Medulla oblongata (tissue), 1 donor: ENCODE data around the gene TBRG1.

Experiments used
- DNase-seq: peaks from one replicate; pipeline ENCODE4 v3.0.0-alpha.2; 2015; ENCODE audit errors: extremely low spot score

The TBRG1 gene

DNA sequence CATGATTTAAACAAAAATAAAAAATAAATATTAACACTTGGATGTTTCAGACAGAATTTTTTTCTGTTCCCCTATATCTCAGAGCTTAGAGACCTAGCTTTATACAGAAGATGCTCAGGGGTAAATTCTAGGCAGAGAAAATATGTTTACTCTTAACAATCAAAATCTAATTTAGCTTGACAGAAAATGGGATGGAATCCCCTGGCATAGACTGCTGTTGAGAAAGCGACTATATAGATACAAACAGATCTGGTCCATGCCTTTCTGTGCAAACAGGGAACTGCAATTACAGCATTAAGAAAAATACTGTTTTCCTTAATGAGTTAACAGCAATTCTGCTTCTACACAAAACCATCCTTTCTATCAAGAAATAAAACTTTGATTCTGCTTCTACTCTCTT, 36.3 kb downstream of the TBRG1 start:
- no peak for DNase-seq

GRCh38 chr11:124661553-124661952, 38.9 kb downstream of the TBRG1 start:
- DNase-seq = no peak

- DNase-seq = no peak
These were observed 39.4 kb downstream of the TBRG1 start for GRCh38 chr11:124662106-124662505.

DNA sequence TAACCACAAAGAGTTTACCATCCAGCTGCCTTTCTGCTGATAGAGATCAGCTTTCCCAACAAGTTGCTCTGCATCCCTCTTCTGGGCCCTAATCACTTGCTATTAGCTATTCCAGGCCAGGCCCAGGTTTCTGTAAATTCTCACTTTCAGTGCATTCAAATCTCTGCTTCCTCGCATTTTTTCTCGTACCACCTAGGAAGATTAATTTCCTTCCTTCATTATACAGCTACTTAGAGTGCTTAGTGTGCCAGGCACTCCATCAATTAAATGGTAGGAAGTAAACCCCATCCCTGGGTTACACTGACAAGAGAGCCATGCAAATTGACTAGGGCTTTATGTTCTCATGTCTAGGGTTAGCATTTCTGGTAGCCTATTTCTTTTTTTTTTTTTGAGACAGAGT, 41.2 kb downstream of the TBRG1 start:
- DNase-seq = no peak

DNA sequence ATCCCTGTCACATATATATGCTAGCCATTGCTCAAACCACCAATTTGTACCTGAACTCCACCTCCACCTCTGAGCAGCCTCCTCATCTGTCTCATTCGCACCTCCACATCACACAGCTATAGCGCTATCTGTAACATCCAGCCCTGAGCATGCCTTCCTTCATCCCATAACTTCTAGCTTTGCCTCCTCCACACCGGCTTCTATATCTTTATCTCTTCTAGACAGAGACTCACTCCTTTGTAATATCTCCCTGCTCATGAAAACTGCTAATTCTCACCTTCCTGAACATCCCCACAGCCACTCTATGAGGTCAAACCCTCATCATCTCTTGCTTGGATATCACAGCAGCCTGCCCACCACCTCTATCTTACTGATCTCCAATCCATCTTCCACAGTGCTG, 44.9 kb downstream of the TBRG1 start:
- no peak for DNase-seq

DNA sequence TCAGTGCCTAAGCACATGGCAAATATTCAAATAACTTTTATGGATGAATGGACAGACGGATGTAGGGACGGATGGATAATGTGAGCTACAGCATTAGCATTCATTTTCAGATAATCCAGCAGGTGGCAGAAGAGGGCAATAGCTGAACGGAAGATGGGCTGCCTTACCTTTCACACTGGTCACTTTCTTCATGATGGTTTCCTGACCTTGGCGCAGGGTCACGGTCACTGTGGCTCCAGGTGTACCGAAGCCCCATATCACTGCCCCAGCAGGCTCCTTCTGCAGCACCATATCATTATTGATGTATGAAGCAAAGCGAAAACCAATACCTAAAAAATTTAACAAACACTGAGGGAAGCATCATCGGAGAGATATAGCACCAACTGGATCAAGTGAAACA, 46.5 kb downstream of the TBRG1 start:
- peak; percentile 67 for DNase-seq

GRCh38 chr11:124670732-124671131, 48.1 kb downstream of the TBRG1 start:
- no peak for DNase-seq

DNA sequence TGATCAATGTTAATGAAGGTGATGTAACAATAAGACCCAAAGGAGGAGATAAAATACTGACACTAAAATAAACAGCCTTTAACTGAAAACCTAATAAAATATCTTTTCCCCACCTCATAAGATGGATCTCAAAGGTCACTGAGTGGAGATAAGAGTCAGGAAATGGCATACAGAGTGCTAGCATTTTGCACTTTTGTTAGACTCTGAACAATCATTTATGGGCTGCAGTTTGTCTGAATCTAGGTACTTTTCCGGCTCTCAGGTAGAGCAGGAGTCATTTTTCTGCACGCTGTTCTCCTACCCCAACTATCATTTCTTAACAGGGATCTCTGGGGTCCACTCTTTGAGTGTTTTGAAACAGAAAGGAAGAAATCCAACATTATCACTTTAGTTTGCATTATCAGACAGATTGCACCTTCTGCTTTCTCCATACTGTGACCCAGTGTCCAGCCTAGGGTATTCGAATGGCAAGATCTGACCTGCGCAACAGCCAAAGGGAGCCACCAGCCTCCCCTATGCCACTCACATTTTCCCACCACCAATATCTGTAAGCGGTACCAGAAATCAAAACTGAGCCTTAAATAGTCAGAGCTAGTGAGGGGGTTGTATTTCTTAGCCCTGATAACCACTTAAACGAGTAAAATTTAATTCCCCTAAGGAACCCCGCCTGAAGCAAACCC, 50.0 kb downstream of the TBRG1 start:
- no peak for DNase-seq

GRCh38 chr11:124673333-124674167, 50.9 kb downstream of the TBRG1 start, which contains the start of the genes SIAE and SPA17:
Gene SIAE (minus strand): TSS chr11:124673739. CDS start chr11:124673708, 31 bp downstream.
Gene SPA17 (plus strand): TSS chr11:124673904. CDS start chr11:124675265, 1,361 bp downstream.
- DNase-seq = peak; percentile 87

DNA sequence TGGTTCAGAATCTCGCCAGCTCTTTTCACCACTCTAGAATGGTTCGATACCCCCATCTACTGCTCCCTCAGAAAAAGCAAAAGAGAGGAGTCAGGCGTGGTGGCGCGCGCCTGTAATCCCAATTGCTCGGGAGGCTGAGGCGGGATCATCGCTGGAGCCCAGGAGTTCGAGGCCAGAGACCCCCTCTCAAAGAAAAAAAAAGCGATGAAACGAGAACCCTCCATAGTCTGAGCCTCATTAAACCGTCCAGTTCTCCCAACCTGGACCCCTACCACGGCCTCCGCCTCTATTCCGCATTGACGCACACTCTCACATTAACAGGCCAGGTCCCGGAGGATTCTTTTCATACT, 51.5 kb downstream of the TBRG1 start:
- DNase-seq = no peak

- no peak for DNase-seq
These were observed 51.9 kb downstream of the TBRG1 start for GRCh38 chr11:124674571-124674970.

DNA sequence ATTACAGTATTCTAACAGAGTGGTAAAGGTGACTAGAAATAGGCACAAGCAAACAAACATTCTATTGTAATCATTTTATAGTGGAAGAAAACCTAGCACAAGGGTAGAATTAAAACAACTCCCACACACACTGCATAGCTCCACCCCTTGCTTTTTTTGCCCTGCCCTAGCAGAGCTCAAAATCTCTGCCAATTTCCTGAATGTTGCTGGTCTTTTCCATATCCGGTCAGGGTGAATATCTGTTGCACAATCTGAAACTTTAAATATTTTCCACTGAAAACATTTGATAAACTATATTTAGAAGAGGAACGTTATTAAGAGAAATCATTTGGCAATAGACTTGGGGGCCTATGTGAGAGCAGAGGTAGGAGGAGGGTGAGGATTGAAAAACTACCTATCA, 53.7 kb downstream of the TBRG1 start:
- no peak for DNase-seq

DNA sequence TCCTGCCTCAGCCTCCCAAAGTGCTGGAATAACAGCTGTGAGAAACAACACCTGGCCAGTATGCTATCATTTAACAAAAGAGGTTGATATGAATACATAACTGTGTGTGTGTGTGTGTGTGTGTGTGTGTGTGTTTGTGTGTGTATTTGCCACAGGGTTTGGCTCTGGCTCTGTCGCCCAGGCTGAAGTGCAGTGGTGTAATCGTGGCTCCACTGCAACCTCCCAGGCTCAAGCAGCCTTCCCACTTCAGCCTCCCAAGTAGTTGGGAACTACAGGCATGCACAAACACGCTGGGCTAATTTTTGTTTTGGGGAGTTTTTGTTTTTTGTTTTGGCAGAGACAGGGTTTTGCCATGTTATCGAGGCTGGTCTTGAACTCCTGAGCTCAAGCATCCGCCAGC, 55.8 kb downstream of the TBRG1 start:
- DNase-seq = no peak

DNA sequence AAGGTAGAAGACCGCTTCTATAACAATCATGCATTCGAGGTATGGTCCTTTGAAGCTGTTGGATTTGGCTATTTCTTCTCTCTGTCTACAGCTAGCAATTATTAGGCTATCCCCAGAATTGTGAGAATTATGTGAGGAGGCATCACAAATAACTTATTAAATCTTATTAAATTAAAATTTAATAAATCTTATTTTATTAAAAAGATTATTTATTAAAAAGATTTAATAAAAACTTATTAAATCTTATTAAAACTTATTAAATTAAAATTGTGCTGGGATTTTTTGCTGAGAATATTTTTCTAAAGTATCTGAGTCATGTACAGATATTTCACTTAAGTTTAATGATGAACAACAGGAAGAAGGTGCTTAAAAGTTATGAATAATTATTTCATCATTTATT, 58.8 kb downstream of the TBRG1 start:
- DNase-seq = no peak

DNA sequence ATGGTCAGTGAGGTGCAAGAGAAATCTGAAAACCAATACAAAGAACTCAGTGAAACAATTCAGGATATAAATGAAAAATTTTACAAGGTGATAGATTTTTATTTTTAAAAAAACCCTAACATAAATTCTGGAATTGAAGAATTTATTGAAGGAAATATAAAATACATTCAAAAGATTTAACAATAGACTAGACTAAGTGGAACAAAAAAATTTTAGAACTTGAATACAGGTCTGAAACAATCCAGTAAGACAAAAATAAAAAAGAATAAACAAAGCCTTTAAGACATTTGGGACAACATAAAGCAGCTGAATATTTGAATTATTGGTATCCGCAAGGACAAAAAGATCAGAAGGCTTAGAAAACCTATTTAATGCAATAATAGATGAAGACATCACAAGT, 59.8 kb downstream of the TBRG1 start:
- no peak for DNase-seq
